Skeletal muscle satellite cell (primary cell): ENCODE data around the gene LYRM1.
"Not testable (repeated sequence)": the region's sequence is repeated elsewhere in the genome, so short reads cannot be mapped to it uniquely, and the experiment has no call there.

Experiments used
- H3K27me3 ChIP-seq: 2 replicates; pipeline ENCODE4 v1.7.0; 2013; ENCODE audit warnings: low read length; ENCODE audit not compliant: control insufficient read depth, insufficient read depth
- H3K36me3 ChIP-seq: 2 replicates; pipeline ENCODE4 v1.7.0; 2013; ENCODE audit warnings: mild to moderate bottlenecking, control low read depth, low read length; ENCODE audit not compliant: insufficient read depth
- H3K4me1 ChIP-seq: 2 replicates; pipeline ENCODE4 v1.7.0; 2013; ENCODE audit warnings: low read length; ENCODE audit not compliant: control insufficient read depth, insufficient read depth
- H3K4me2 ChIP-seq: 2 replicates; pipeline ENCODE4 v1.7.0; 2013; ENCODE audit warnings: mild to moderate bottlenecking, low read length
- H3K4me3 ChIP-seq: 2 replicates; pipeline ENCODE4 v1.7.0; 2013; ENCODE audit warnings: low read length
- H3K9ac ChIP-seq: 2 replicates; pipeline ENCODE4 v1.7.0; 2013; ENCODE audit warnings: mild to moderate bottlenecking, low read depth, low read length, moderate library complexity
- H3K9me3 ChIP-seq: replicated peaks from 2 replicates; pipeline ENCODE4 v1.7.0; 2013; ENCODE audit warnings: mild to moderate bottlenecking, control low read depth, low read length

Gene LYRM1

GRCh38 chr16:20923876-20924275 is 23.3 kb downstream of the LYRM1 start:
- H3K27me3 ChIP-seq, result no peaks in the 10 kb centered on the region
- peaks cover 8% of the 10 kb centered on the region for H3K36me3 ChIP-seq
- no peaks in the 10 kb centered on the region for H3K9me3 ChIP-seq
- no peak overlapping the region for H3K9ac ChIP-seq
- no peak overlapping the region for H3K4me2 ChIP-seq
- H3K4me1 ChIP-seq, result peaks cover 4% of the 10 kb centered on the region
- no peak overlapping the region for H3K4me3 ChIP-seq

DNA sequence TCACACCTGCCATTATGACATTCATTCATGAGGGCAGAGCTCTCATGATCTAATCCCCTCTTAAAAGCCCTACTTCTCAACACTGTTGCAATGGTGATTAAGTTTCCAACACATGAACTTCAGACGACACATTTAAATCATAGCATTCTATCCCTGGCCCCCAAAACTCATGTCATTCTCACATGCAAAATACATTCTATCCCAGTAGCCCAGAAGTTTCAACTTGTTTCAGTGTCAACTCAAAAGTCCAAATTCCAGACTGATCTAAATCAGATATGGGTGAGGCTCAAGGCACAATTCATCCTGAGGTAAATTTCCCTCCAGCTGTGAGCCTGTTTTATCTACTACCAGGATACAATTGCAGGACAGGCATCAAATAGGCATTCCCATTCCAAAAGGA is 25.2 kb downstream of the LYRM1 start:
- peaks cover 8% of the 10 kb centered on the region for H3K36me3 ChIP-seq
- H3K4me3 ChIP-seq, result no peak overlapping the region
- no peak overlapping the region for H3K4me2 ChIP-seq
- H3K9ac ChIP-seq, result no peak overlapping the region
- no peaks in the 10 kb centered on the region for H3K27me3 ChIP-seq
- no peaks in the 10 kb centered on the region for H3K9me3 ChIP-seq
- H3K4me1 ChIP-seq, result no peaks in the 10 kb centered on the region

- Histone ChIP-seq H3K4me2 (no peak overlapping the region), H3K9me3 (no peaks in the 10 kb centered on the region), H3K36me3 (peaks cover 3% of the 10 kb centered on the region), H3K4me3 (no peak overlapping the region), H3K27me3 (no peaks in the 10 kb centered on the region), H3K9ac (no peak overlapping the region), H3K4me1 (no peaks in the 10 kb centered on the region)
Measured at GRCh38 chr16:20928774-20929411, 28.3 kb downstream of the LYRM1 start.

DNA sequence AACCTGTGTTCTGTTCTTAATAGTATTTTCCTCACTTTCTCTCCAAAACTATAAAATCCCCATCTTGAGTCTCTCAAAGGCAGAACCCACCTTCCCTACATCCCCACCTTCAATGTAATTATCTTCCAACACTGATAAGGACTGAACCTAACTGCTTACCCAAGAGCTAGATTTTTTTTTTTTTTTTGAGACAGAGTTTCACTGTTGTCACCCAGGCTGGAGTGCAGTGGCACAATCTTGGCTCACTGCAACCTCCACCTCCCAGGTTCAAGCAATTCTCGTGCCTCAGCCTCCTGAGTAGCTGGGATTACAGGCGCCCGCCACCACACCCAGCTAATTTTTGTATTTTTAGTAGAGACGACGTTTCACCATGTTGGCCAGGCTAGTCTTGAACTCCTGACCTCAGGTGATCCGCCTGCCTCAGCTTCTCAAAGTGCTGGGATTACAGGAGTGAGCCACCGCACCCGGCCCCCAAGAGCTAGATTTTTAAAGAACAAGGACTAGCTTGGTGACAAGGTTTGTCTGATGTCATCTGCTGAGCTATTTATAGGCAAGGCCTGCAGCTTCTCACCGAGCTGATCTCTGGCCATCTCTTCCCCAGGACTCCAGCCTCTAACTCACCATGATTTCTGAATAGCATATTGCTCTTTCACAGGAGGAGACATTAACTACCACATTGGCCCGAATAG is 29.2 kb downstream of the LYRM1 start:
- H3K4me1 ChIP-seq, H3K27me3 ChIP-seq, H3K9ac ChIP-seq, H3K4me3 ChIP-seq, H3K36me3 ChIP-seq, H3K9me3 ChIP-seq, H3K4me2 ChIP-seq: not testable (repeated sequence)

GRCh38 chr16:20930365-20930690 is 29.8 kb downstream of the LYRM1 start:
- no peaks in the 10 kb centered on the region for H3K4me1 ChIP-seq
- no peak overlapping the region for H3K4me3 ChIP-seq
- no peak overlapping the region for H3K9ac ChIP-seq
- no peaks in the 10 kb centered on the region for H3K27me3 ChIP-seq
- H3K36me3 ChIP-seq, result no peaks in the 10 kb centered on the region
- H3K4me2 ChIP-seq, result no peak overlapping the region
- no peaks in the 10 kb centered on the region for H3K9me3 ChIP-seq

DNA sequence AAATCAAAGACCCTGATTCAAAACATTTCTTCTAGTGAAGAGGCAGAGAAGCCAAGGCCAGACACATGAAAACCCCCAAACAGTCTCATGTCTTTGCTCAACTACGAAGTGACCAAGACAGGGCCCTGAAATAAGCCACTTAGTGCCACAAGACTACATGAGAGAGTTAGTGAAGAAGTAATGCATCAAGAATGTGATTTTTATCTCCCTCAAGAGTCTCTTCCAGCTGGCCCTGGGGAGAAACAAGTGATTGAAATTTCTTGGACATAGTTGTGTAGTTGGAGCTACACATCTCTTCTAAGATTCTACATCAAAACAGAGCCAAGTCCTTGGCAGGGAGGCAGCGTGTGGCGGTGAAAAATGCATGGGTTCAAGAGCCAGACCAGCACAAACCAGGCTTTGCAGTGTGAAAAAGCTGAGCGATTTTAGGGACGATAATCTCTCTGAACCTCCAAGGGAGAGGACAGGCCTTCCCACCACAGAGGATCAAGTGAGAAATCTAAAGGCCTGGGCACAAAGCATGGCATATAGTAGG is 30.6 kb downstream of the LYRM1 start:
- H3K4me1 ChIP-seq, result no peaks in the 10 kb centered on the region

GRCh38 chr16:20933589-20933988 is 33.0 kb downstream of the LYRM1 start:
- H3K9me3 ChIP-seq, result no peaks in the 10 kb centered on the region
- H3K4me3 ChIP-seq, result no peak overlapping the region
- H3K27me3 ChIP-seq, result no peaks in the 10 kb centered on the region
- H3K9ac ChIP-seq, result no peak overlapping the region
- H3K36me3 ChIP-seq, result no peaks in the 10 kb centered on the region
- no peak overlapping the region for H3K4me2 ChIP-seq
- H3K4me1 ChIP-seq, result peaks cover 9% of the 10 kb centered on the region

More for the DNA sequence above, 30.6 kb downstream of the LYRM1 start:
- no peaks in the 10 kb centered on the region for H3K9me3 ChIP-seq
- H3K9ac ChIP-seq, result no peak overlapping the region
- H3K36me3 ChIP-seq, result no peaks in the 10 kb centered on the region
- no peak overlapping the region for H3K4me3 ChIP-seq
- H3K4me2 ChIP-seq, result no peak overlapping the region
- no peaks in the 10 kb centered on the region for H3K27me3 ChIP-seq

DNA sequence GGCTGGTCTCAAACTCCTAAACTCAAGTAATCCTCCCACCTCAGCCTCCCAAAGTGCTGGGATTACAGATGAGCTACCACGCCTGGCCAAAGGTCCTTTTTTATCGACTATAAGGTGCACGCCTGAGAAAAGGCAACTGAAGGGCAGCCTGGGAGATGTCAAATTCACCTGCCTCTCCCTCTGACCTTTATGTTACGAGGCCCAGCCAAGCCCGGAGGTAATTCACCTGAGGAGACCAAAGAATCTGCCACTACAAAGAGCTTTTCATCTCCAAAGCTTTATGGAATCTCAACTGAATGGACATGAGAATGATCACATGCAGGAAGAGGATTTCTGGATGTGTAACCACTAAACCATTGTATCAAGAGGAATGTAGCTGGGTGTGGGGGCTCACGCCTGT is 37.2 kb downstream of the LYRM1 start:
- H3K4me3 ChIP-seq, result no peak overlapping the region
- no peaks in the 10 kb centered on the region for H3K27me3 ChIP-seq
- peaks cover 14% of the 10 kb centered on the region for H3K4me1 ChIP-seq
- no peak overlapping the region for H3K4me2 ChIP-seq
- H3K9ac ChIP-seq, result no peak overlapping the region
- H3K36me3 ChIP-seq, result no peaks in the 10 kb centered on the region
- no peaks in the 10 kb centered on the region for H3K9me3 ChIP-seq

GRCh38 chr16:20938426-20938825 is 37.9 kb downstream of the LYRM1 start:
- H3K9ac ChIP-seq, result no peak overlapping the region
- no peaks in the 10 kb centered on the region for H3K27me3 ChIP-seq
- no peaks in the 10 kb centered on the region for H3K36me3 ChIP-seq
- peak overlapping the region; percentile 25 for H3K4me2 ChIP-seq
- peaks cover 14% of the 10 kb centered on the region for H3K4me1 ChIP-seq
- no peak overlapping the region for H3K4me3 ChIP-seq
- no peaks in the 10 kb centered on the region for H3K9me3 ChIP-seq

- no peak overlapping the region for H3K9ac ChIP-seq
- H3K27me3 ChIP-seq, result no peaks in the 10 kb centered on the region
- H3K4me2 ChIP-seq, result no peak overlapping the region
- no peaks in the 10 kb centered on the region for H3K36me3 ChIP-seq
- no peaks in the 10 kb centered on the region for H3K9me3 ChIP-seq
- peaks cover 14% of the 10 kb centered on the region for H3K4me1 ChIP-seq
- no peak overlapping the region for H3K4me3 ChIP-seq
Measured at GRCh38 chr16:20939611-20940010, 39.0 kb downstream of the LYRM1 start.

DNA sequence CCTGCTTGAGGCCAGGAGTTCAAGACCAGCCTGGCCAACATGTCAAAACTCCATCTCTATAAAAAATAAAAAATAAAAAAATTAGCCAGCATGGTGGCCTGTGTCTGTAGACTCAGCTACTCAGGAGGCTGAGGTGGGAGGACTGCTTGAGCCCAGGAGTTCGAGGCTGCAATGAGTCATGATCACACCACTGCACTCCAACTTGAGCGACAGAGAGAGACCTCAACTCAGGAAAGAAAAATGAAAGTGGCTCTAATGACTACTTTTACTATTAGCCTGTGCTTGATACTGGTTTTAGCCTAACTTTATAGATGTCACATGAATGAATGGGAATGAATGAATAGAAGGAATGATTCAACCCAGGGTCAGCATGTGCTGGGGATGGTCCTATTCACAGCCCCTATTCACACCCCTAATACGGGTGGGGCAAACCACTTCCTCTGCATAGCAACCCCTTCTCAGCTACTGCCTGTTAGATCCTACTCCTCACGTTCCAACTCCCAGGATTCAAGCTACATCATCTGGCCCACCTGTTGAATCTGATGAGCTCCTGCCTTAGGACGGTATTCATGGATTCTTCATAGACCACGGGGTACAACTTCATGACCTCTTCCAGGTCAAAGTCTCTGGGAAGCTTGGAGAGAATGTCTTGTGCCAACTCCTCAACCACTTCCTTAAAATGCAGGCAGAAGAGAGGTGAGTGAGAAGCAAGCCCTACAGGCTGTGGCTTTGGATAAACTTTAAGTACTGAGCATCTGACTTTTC is 40.5 kb downstream of the LYRM1 start:
- H3K27me3 ChIP-seq, result no peaks in the 10 kb centered on the region
- H3K36me3 ChIP-seq, result no peaks in the 10 kb centered on the region
- no peaks in the 10 kb centered on the region for H3K9me3 ChIP-seq

More for the DNA sequence above, 40.5 kb downstream of the LYRM1 start:
- Histone ChIP-seq H3K9ac (no peak overlapping the region), H3K4me2 (no peak overlapping the region), H3K4me3 (no peak overlapping the region), H3K4me1 (peaks cover 14% of the 10 kb centered on the region)
